Ecto neural progenitor cell (in vitro differentiated cells): ENCODE measurements around the gene HOXA3.
A peak's percentile ranks its signal among the peaks of the same experiment; 100 is the strongest.

Experiments
- DNase-seq: peaks from one replicate; pipeline ENCODE4 v3.0.0-alpha.2; 2018; ENCODE audit warnings: low spot score

Gene HOXA3

GRCh38 chr7:27128776-27129728 is 23.3 kb downstream of the HOXA3 start:
- DNase-seq, result peak; percentile 42

GRCh38 chr7:27128034-27128433 is 24.3 kb downstream of the HOXA3 start:
- peak; percentile 23 for DNase-seq

GRCh38 chr7:27126596-27127327 is 25.6 kb downstream of the HOXA3 start:
- DNase-seq, result no peak

- DNase-seq, result no peak
Observed at GRCh38 chr7:27125986-27126394, 26.4 kb downstream of the HOXA3 start.

- peak; percentile 32 for DNase-seq
Observed at GRCh38 chr7:27124902-27125689, 27.3 kb downstream of the HOXA3 start.

GRCh38 chr7:27124096-27124901 is 28.1 kb downstream of the HOXA3 start:
- DNase-seq, result peak; percentile 38

- peak; percentile 46 for DNase-seq
Observed at GRCh38 chr7:27123477-27124053, 28.8 kb downstream of the HOXA3 start.

GRCh38 chr7:27123007-27123476 is 29.3 kb downstream of the HOXA3 start:
- DNase-seq, result peak; percentile 11

- DNase-seq, result peak; percentile 42
Observed at GRCh38 chr7:27122077-27122910, 30.1 kb downstream of the HOXA3 start.

GRCh38 chr7:27121684-27122076 is 30.7 kb downstream of the HOXA3 start:
- no peak for DNase-seq

GRCh38 chr7:27119412-27119911 is 32.9 kb downstream of the HOXA3 start:
- peak; percentile 17 for DNase-seq

- DNase-seq, result peak; percentile 29
Observed at GRCh38 chr7:27118580-27118979, 33.8 kb downstream of the HOXA3 start.

GRCh38 chr7:27117887-27118491 is 34.4 kb downstream of the HOXA3 start:
- DNase-seq, result no peak

- no peak for DNase-seq
Observed at GRCh38 chr7:27116962-27117886, 35.2 kb downstream of the HOXA3 start.

GRCh38 chr7:27116031-27116961 is 36.1 kb downstream of the HOXA3 start:
- no peak for DNase-seq

GRCh38 chr7:27115221-27116026 is 37.0 kb downstream of the HOXA3 start:
- no peak for DNase-seq
